Activated CD8-positive, alpha-beta memory T cell treated with anti-CD3 and anti-CD28 coated beads, Interleukin-2, amount 50 U/mL, for 1 hour (primary cell): ENCODE results near the gene STATH.
"Not testable (repeated sequence)": the region's sequence is repeated elsewhere in the genome, so short reads cannot be mapped to it uniquely, and the experiment has no call there.

Experiments
- DNase-seq: peaks from one replicate; pipeline ENCODE4 v3.0.0-alpha.2; 2020; ENCODE audit errors: extremely low read depth

The STATH gene

GRCh38 chr4:69995526-69996016 is at the start of gene STATH:
Gene STATH (plus strand): TSS chr4:69995966. CDS start chr4:69998438, 2,472 bp downstream.
- no peak for DNase-seq

GRCh38 chr4:69951602-69952001 is 44.2 kb upstream of the STATH start:
- DNase-seq: no peak

- no peak for DNase-seq
Measured at GRCh38 chr4:69957209-69957608, 38.6 kb upstream of the STATH start.

- DNase-seq: no peak
Measured at GRCh38 chr4:69965628-69966027, 30.1 kb upstream of the STATH start, which contains the start of gene CSN2. Gene CSN2 (minus strand): TSS chr4:69965728. CDS start chr4:69960995, 4,733 bp downstream.

- DNase-seq: no peak
Measured at GRCh38 chr4:69970071-69970470, 25.7 kb upstream of the STATH start.

GRCh38 chr4:69974631-69975030 is 21.1 kb upstream of the STATH start:
- no peak for DNase-seq

GRCh38 chr4:69977582-69977981 is 18.2 kb upstream of the STATH start:
- DNase-seq: no peak

- no peak for DNase-seq
Measured at GRCh38 chr4:69984030-69984443, 11.7 kb upstream of the STATH start.

- DNase-seq: no peak
Measured at GRCh38 chr4:69986663-69987062, 9.1 kb upstream of the STATH start.

GRCh38 chr4:69991016-69991415 is 4.8 kb upstream of the STATH start:
- no peak for DNase-seq

- DNase-seq: no peak
Measured at GRCh38 chr4:69994782-69995181, 984 bp upstream of the STATH start.

- DNase-seq: no peak
Measured at GRCh38 chr4:69999420-69999819, 3.7 kb downstream of the STATH start.

GRCh38 chr4:70000711-70001110 is 4.9 kb downstream of the STATH start:
- no peak for DNase-seq

GRCh38 chr4:70002507-70002906 is 6.7 kb downstream of the STATH start:
- no peak for DNase-seq

GRCh38 chr4:70008771-70009170 is 13.0 kb downstream of the STATH start:
- DNase-seq: no peak

- DNase-seq: not testable (repeated sequence)
Measured at GRCh38 chr4:70019006-70019405, 23.2 kb downstream of the STATH start.

- no peak for DNase-seq
Measured at GRCh38 chr4:70023218-70023617, 27.5 kb downstream of the STATH start.

- DNase-seq: no peak
Measured at GRCh38 chr4:70027011-70027410, 31.2 kb downstream of the STATH start.

GRCh38 chr4:70028159-70028558 is 32.4 kb downstream of the STATH start, which contains the start of gene HTN3:
Gene HTN3 (plus strand): TSS chr4:70028459. CDS start chr4:70030741, 2,282 bp downstream.
- DNase-seq: not testable (repeated sequence)

- DNase-seq: not testable (repeated sequence)
Measured at GRCh38 chr4:70037559-70037958, 41.8 kb downstream of the STATH start.

GRCh38 chr4:70039928-70040327 is 44.2 kb downstream of the STATH start:
- not testable (repeated sequence) for DNase-seq

GRCh38 chr4:70041652-70042286 is 46.0 kb downstream of the STATH start:
- DNase-seq: no peak

GRCh38 chr4:70050138-70050537 is 54.4 kb downstream of the STATH start, which contains the start of gene HTN1:
Gene HTN1 (plus strand): TSS chr4:70050438. CDS start chr4:70053077, 2,639 bp downstream.
- DNase-seq: not testable (repeated sequence)
